CD4-positive, alpha-beta T cell (primary cell): ENCODE data around the gene ST3GAL5. TPM values are rescaled to one million over a fixed set of nuclear protein-coding genes. Genes with fewer than 3 reads are reported as not detected.
"Not testable (repeated sequence)": the region's sequence is repeated elsewhere in the genome, so short reads cannot be mapped to it uniquely, and the experiment has no call there.

ENCODE experiments used
- ATAC-seq: fragments of 200-7000 bp; cut with Tn5 transposase; one replicate; pipeline ENCODE4 v1.10.0; 2022; ENCODE audit warnings: mild to moderate bottlenecking; ENCODE audit not compliant: poor library complexity
- CTCF ChIA-PET: fragments of 350-600 bp; sonication (Branson Sonifier 250); formaldehyde crosslinking; loops from one replicate; lab custom pipeline; 2021; ENCODE audit warnings: antibody characterized with exemption, inconsistent platforms; lab: Charles Lee
- POLR2A ChIA-PET: fragments of 350-600 bp; sonication (Branson Sonifier 250); formaldehyde crosslinking; loops from one replicate; lab custom pipeline; 2021; ENCODE audit warnings: antibody characterized with exemption, inconsistent platforms; lab: Charles Lee
- DNase-seq, 14 experiments: peaks; one replicate each; pipeline ENCODE4 v3.0.0-alpha.2; 2013 to 2020; ENCODE audit warnings: mixed read lengths in 2 of 14
- H3K27ac ChIP-seq, 2 donors: one replicate each; pipeline versions ENCODE4 v1.5.1 to v1.7.0; 2013; ENCODE audit warnings: low read length in 2 of 2, low read depth in 1 of 2, mild to moderate bottlenecking in 1 of 2
- H3K27me3 ChIP-seq, 2 experiments: 1 replicate in 1 of 2; 2 replicates in 1 of 2; pipeline versions ENCODE4 v1.6.1 to v1.7.0; 2013; ENCODE audit warnings: low read length in 2 of 2, control low read depth in 1 of 2, mild to moderate bottlenecking in 1 of 2, moderate library complexity in 1 of 2; ENCODE audit not compliant: insufficient read depth in 2 of 2, control insufficient read depth in 1 of 2
- H3K36me3 ChIP-seq: one replicate; pipeline ENCODE4 v1.6.1; 2013; ENCODE audit warnings: low read length, control low read depth; ENCODE audit not compliant: insufficient read depth
- H3K4me1 ChIP-seq: one replicate; pipeline ENCODE4 v1.6.1; 2013; ENCODE audit warnings: low read length, control low read depth; ENCODE audit not compliant: insufficient read depth
- H3K4me3 ChIP-seq: one replicate; pipeline ENCODE4 v1.5.1; 2013; ENCODE audit warnings: mild to moderate bottlenecking, low read length, moderate library complexity
- H3K9me3 ChIP-seq, 2 experiments: 1 replicate in 1 of 2; 2 replicates in 1 of 2; pipeline versions ENCODE4 v1.6.1 to v1.7.0; 2013; ENCODE audit warnings: low read length in 2 of 2, mild to moderate bottlenecking in 2 of 2, control low read depth in 1 of 2, moderate library complexity in 1 of 2; ENCODE audit not compliant: control insufficient read depth in 1 of 2, insufficient read depth in 1 of 2
- H3K27ac Mint-ChIP-seq: one replicate; pipeline ENCODE4 v1.8.0; 2020; ENCODE audit warnings: mixed read lengths
- H3K27me3 Mint-ChIP-seq: one replicate; pipeline ENCODE4 v1.8.0; 2021; ENCODE audit warnings: mixed read lengths
- H3K36me3 Mint-ChIP-seq: one replicate; pipeline ENCODE4 v1.8.0; 2021; ENCODE audit warnings: low read depth, mixed read lengths
- H3K4me1 Mint-ChIP-seq: one replicate; pipeline ENCODE4 v1.8.0; 2021; ENCODE audit warnings: low read depth, mixed read lengths
- H3K4me3 Mint-ChIP-seq: one replicate; pipeline ENCODE4 v1.8.0; 2020; ENCODE audit warnings: mild to moderate bottlenecking, mixed read lengths
- H3K9me3 Mint-ChIP-seq: one replicate; pipeline ENCODE4 v1.8.0; 2020; ENCODE audit warnings: mixed read lengths
- CTCF ChIP-seq: fragments of 200-600 bp; IDR thresholded peaks from one replicate; pipeline ENCODE4 v1.8.0; 2022; ENCODE audit warnings: antibody characterized with exemption, mild to moderate bottlenecking
- intact Hi-C, 2 experiments: fragments of 100-400 bp; cut with DNase I in 1 of 2; cut with micrococcal nuclease in 1 of 2; formaldehyde crosslinking; loops; one replicate each; pipeline versions ENCODE4 v1.15.1 to v1.9.0; 2023 to 2025; cut with DNase I, micrococcal nuclease
- total RNA-seq, 174 experiments: library from RNA in 2 of 174; stranded (reverse) in 2 of 174; gene quantifications; one replicate each; pipeline ENCODE4 v1.2.3 and lab custom pipeline; 2021 to 2026

Gene ST3GAL5
- total RNA-seq, 2 experiments from 2014 or later = 76.7 to 77.8 TPM

- peaks cover 56% of the 10 kb centered on the region for H3K4me1 Mint-ChIP-seq
- TF ChIP-seq CTCF = no peak
- DNase-seq (peak in 12 of 14 experiments; percentile 8 to 66 (median 32)), ATAC-seq (peak; percentile 18)
- H3K36me3 Mint-ChIP-seq = peaks cover 41% of the 10 kb centered on the region
- H3K27ac ChIP-seq = no peak overlapping the region
- H3K4me3 Mint-ChIP-seq = peak overlapping the region; percentile 88
- H3K9me3 ChIP-seq = peaks cover 0 to 12% of the 10 kb centered on the region in 2 experiments
- H3K27me3 Mint-ChIP-seq = no peaks in the 10 kb centered on the region
- POLR2A ChIA-PET = interaction anchor here (0.8 to 5.6 kb wide), 9 partner anchors 8 to 554 kb away, joined by 4 to 81 read pairs (median 19); partner anchors contain the start of gene KDM3A
- intact Hi-C loops = loop anchor here in 1 of 2 experiments (2.0 kb wide), 3 partner anchors 34 to 192 kb away; no protein-coding TSS in a partner anchor
- CTCF ChIA-PET = interaction anchor here (2.4 to 5.8 kb wide), 5 partner anchors 14 to 192 kb away, joined by 6 to 71 read pairs (median 52); no protein-coding TSS in a partner anchor
- H3K9me3 Mint-ChIP-seq = no peaks in the 10 kb centered on the region
- peaks cover 47% of the 10 kb centered on the region for H3K4me1 ChIP-seq
- peaks cover 3% of the 10 kb centered on the region for H3K36me3 ChIP-seq
- peak overlapping the region; percentile 92 for H3K27ac Mint-ChIP-seq
- H3K4me3 ChIP-seq = peak overlapping the region; percentile 88
- no peaks in the 10 kb centered on the region for H3K27me3 ChIP-seq
These were observed 2.2 kb downstream of the ST3GAL5 start for GRCh38 chr2:85886590-85886989.

- Histone ChIP-seq H3K4me3 (no peak overlapping the region), H3K27ac (no peak overlapping the region)
These were observed 2.6 kb downstream of the ST3GAL5 start for GRCh38 chr2:85886141-85886540.

GRCh38 chr2:85881781-85882180 lies 7.0 kb downstream of the ST3GAL5 start:
- H3K4me3 ChIP-seq, DNase-seq, H3K9me3 Mint-ChIP-seq, H3K27ac Mint-ChIP-seq, H3K27me3 Mint-ChIP-seq, H3K27ac ChIP-seq, CTCF ChIA-PET, H3K4me3 Mint-ChIP-seq, H3K36me3 ChIP-seq, H3K27me3 ChIP-seq, POLR2A ChIA-PET, ATAC-seq: not testable (repeated sequence)
- H3K4me1 Mint-ChIP-seq = peaks cover 71% of the 10 kb centered on the region
- Histone ChIP-seq H3K4me1 (peaks cover 28% of the 10 kb centered on the region), H3K9me3 (peaks cover 0 to 13% of the 10 kb centered on the region in 2 experiments)
- intact Hi-C loops = loop anchor here in 1 of 2 experiments (2.0 kb wide), 1 partner anchor 191 kb away; no protein-coding TSS in a partner anchor
- H3K36me3 Mint-ChIP-seq = peaks cover 64% of the 10 kb centered on the region

More at GRCh38 chr2:85886141-85886540, 2.6 kb downstream of the ST3GAL5 start:
- H3K4me3 Mint-ChIP-seq = peak overlapping the region; percentile 88
- ATAC-seq (no peak), DNase-seq (no peak)
- no peak for TF ChIP-seq CTCF
- Histone ChIP-seq H3K27me3 (no peaks in the 10 kb centered on the region), H3K36me3 (peaks cover 3% of the 10 kb centered on the region), H3K4me1 (peaks cover 47% of the 10 kb centered on the region), H3K9me3 (peaks cover 0 to 13% of the 10 kb centered on the region in 2 experiments)
- no peaks in the 10 kb centered on the region for H3K27me3 Mint-ChIP-seq
- intact Hi-C loops = loop anchor here in 1 of 2 experiments (2.0 kb wide), 3 partner anchors 33 to 193 kb away; no protein-coding TSS in a partner anchor
- H3K27ac Mint-ChIP-seq = peak overlapping the region; percentile 92
- peaks cover 46% of the 10 kb centered on the region for H3K36me3 Mint-ChIP-seq
- ChIA-PET CTCF (interaction anchor here (2.4 to 5.8 kb wide), 4 partner anchors 14 to 193 kb away, joined by 7 to 71 read pairs (median 57); no protein-coding TSS in a partner anchor), POLR2A (interaction anchor here (0.8 to 5.6 kb wide), 6 partner anchors 8 to 155 kb away, joined by 4 to 81 read pairs (median 14); no protein-coding TSS in a partner anchor)
- peaks cover 4% of the 10 kb centered on the region for H3K9me3 Mint-ChIP-seq
- peaks cover 60% of the 10 kb centered on the region for H3K4me1 Mint-ChIP-seq

GRCh38 chr2:85880716-85881328 lies 8.0 kb downstream of the ST3GAL5 start:
- Mint-ChIP-seq H3K36me3 (peaks cover 60% of the 10 kb centered on the region), H3K4me1 (peaks cover 63% of the 10 kb centered on the region)
- H3K27ac Mint-ChIP-seq, POLR2A ChIA-PET, H3K27me3 Mint-ChIP-seq, H3K4me3 Mint-ChIP-seq, DNase-seq, H3K4me3 ChIP-seq, H3K9me3 Mint-ChIP-seq, ATAC-seq, H3K27me3 ChIP-seq, H3K27ac ChIP-seq, H3K36me3 ChIP-seq: not testable (repeated sequence)
- CTCF ChIA-PET = interaction anchor here (2.2 kb wide), 1 partner anchor 53 kb away, joined by 5 read pairs; no protein-coding TSS in a partner anchor
- intact Hi-C loops = loop anchor here in 1 of 2 experiments (2.0 kb wide), 1 partner anchor 192 kb away; no protein-coding TSS in a partner anchor
- Histone ChIP-seq H3K4me1 (peaks cover 23% of the 10 kb centered on the region), H3K9me3 (peaks cover 0 to 13% of the 10 kb centered on the region in 2 experiments)
